Immature natural killer cell (primary cell): Measurements from ENCODE around the gene RGMB. TPM values are rescaled to one million over a fixed set of nuclear protein-coding genes. Genes with fewer than 3 reads are reported as not detected.
"Not testable (repeated sequence)": the region's sequence is repeated elsewhere in the genome, so short reads cannot be mapped to it uniquely, and the experiment has no call there.

Experiments used
- DNase-seq, 3 donors: peaks; one replicate each; pipeline ENCODE4 v3.0.0; 2022; ENCODE audit warnings: mixed read lengths in 1 of 3
- H3K27ac Mint-ChIP-seq, 6 donors: one replicate each; pipeline ENCODE4 v1.8.0; 2020; ENCODE audit warnings: mixed read lengths in 6 of 6, mild to moderate bottlenecking in 5 of 6, inconsistent platforms in 4 of 6, moderate library complexity in 3 of 6
- H3K27me3 Mint-ChIP-seq, 3 donors: one replicate each; pipeline ENCODE4 v1.8.0; 2020 to 2021; ENCODE audit warnings: low read depth in 3 of 3, mild to moderate bottlenecking in 3 of 3, mixed read lengths in 3 of 3, moderate library complexity in 3 of 3, inconsistent platforms in 1 of 3
- H3K36me3 Mint-ChIP-seq, 3 donors: one replicate each; pipeline ENCODE4 v1.8.0; 2020; ENCODE audit warnings: mixed read lengths in 3 of 3, inconsistent platforms in 2 of 3, mild to moderate bottlenecking in 2 of 3
- H3K4me1 Mint-ChIP-seq, 2 donors: one replicate each; pipeline ENCODE4 v1.8.0; 2020; ENCODE audit warnings: inconsistent platforms in 2 of 2, mild to moderate bottlenecking in 2 of 2, mixed read lengths in 2 of 2, moderate library complexity in 1 of 2
- H3K4me3 Mint-ChIP-seq, 5 donors: one replicate each; pipeline ENCODE4 v1.8.0; 2020; ENCODE audit warnings: mild to moderate bottlenecking in 5 of 5, mixed read lengths in 5 of 5, inconsistent platforms in 3 of 5, moderate library complexity in 3 of 5
- H3K9me3 Mint-ChIP-seq, 6 donors: one replicate each; pipeline ENCODE4 v1.8.0; 2020; ENCODE audit warnings: mild to moderate bottlenecking in 6 of 6, mixed read lengths in 6 of 6, inconsistent platforms in 4 of 6, moderate library complexity in 3 of 6
- polyA plus RNA-seq, 3 donors: library from polyadenylated mRNA; unstranded; fragments of 300-500 nt; fragmentation: Illumina TruSeq; gene quantifications; one replicate each; pipeline ENCODE4 v1.2.3, GENCODE V29; 2021

The RGMB gene
- polyA plus RNA-seq: under 1 TPM in 1 of 3 donors, not detected in 2; 0.27 TPM

GRCh38 chr5:98773464-98774191 is at the start of gene RGMB:
Gene RGMB, plus strand, starts transcription at chr5:98773663. Its CDS starts 408 bp downstream, at chr5:98774071.
- peaks cover 0 to 2% (median 0%) of the 10 kb centered on the region in 6 donors for H3K9me3 Mint-ChIP-seq
- H3K4me1 Mint-ChIP-seq: peaks cover 45 to 59% of the 10 kb centered on the region in 2 donors
- peaks cover 34 to 45% (median 38%) of the 10 kb centered on the region in 3 donors for H3K27me3 Mint-ChIP-seq
- peak within 1 kb of the TSS in 4 of 6 donors; percentile 18 to 70 (median 57) for H3K27ac Mint-ChIP-seq
- H3K36me3 Mint-ChIP-seq: no peaks in the 10 kb centered on the region
- peak; percentile 67 to 68 (median 68) for DNase-seq
- peak within 1 kb of the TSS; percentile 91 to 97 (median 95) for H3K4me3 Mint-ChIP-seq

GRCh38 chr5:98726258-98726657 is 47.2 kb upstream of the RGMB start:
- Mint-ChIP-seq H3K36me3 (no peaks in the 10 kb centered on the region), H3K4me1 (no peaks in the 10 kb centered on the region), H3K27me3 (peaks cover 0 to 1% (median 0%) of the 10 kb centered on the region in 3 donors), H3K4me3 (no peak overlapping the region), H3K9me3 (peaks cover 0 to 10% (median 0%) of the 10 kb centered on the region in 6 donors), H3K27ac (no peak overlapping the region)
- DNase-seq: no peak

- H3K9me3 Mint-ChIP-seq: peaks cover 0 to 10% (median 0%) of the 10 kb centered on the region in 6 donors
Observed at GRCh38 chr5:98727686-98728085, 45.8 kb upstream of the RGMB start.

GRCh38 chr5:98734646-98735045 is 38.8 kb upstream of the RGMB start:
- H3K4me3 Mint-ChIP-seq: no peak overlapping the region
- H3K9me3 Mint-ChIP-seq: peaks cover 0 to 8% (median 4%) of the 10 kb centered on the region in 6 donors
- no peak for DNase-seq
- H3K36me3 Mint-ChIP-seq: no peaks in the 10 kb centered on the region
- H3K27me3 Mint-ChIP-seq: peaks cover 2 to 5% (median 2%) of the 10 kb centered on the region in 3 donors
- H3K27ac Mint-ChIP-seq: no peak overlapping the region
- H3K4me1 Mint-ChIP-seq: no peaks in the 10 kb centered on the region

More at GRCh38 chr5:98727686-98728085, 45.8 kb upstream of the RGMB start:
- Mint-ChIP-seq H3K27me3 (peaks cover 0 to 1% (median 0%) of the 10 kb centered on the region in 3 donors), H3K4me1 (no peaks in the 10 kb centered on the region), H3K36me3 (no peaks in the 10 kb centered on the region), H3K27ac (no peak overlapping the region), H3K4me3 (no peak overlapping the region)
- DNase-seq: no peak

- no peaks in the 10 kb centered on the region for H3K36me3 Mint-ChIP-seq
- H3K27me3 Mint-ChIP-seq: peaks cover 2 to 7% (median 2%) of the 10 kb centered on the region in 3 donors
- H3K4me3 Mint-ChIP-seq: no peak overlapping the region
- H3K27ac Mint-ChIP-seq: no peak overlapping the region
- no peak for DNase-seq
- H3K9me3 Mint-ChIP-seq: peaks cover 0 to 8% (median 4%) of the 10 kb centered on the region in 6 donors
- H3K4me1 Mint-ChIP-seq: no peaks in the 10 kb centered on the region
Observed at GRCh38 chr5:98735806-98736507, 37.5 kb upstream of the RGMB start.

- Mint-ChIP-seq H3K27me3 (peaks cover 2 to 7% (median 2%) of the 10 kb centered on the region in 3 donors), H3K36me3 (no peaks in the 10 kb centered on the region), H3K27ac (no peak overlapping the region), H3K9me3 (peaks cover 0 to 8% (median 4%) of the 10 kb centered on the region in 6 donors), H3K4me3 (no peak overlapping the region), H3K4me1 (no peaks in the 10 kb centered on the region)
- DNase-seq: no peak
Observed at GRCh38 chr5:98736753-98737152, 36.7 kb upstream of the RGMB start.

- not testable (repeated sequence) for H3K4me1 Mint-ChIP-seq, H3K27ac Mint-ChIP-seq, H3K4me3 Mint-ChIP-seq, H3K9me3 Mint-ChIP-seq, H3K27me3 Mint-ChIP-seq, DNase-seq, H3K36me3 Mint-ChIP-seq
Observed at GRCh38 chr5:98737441-98737840, 36.0 kb upstream of the RGMB start.

- not testable (repeated sequence) for H3K36me3 Mint-ChIP-seq, H3K27ac Mint-ChIP-seq, DNase-seq, H3K27me3 Mint-ChIP-seq, H3K4me3 Mint-ChIP-seq, H3K4me1 Mint-ChIP-seq, H3K9me3 Mint-ChIP-seq
Observed at GRCh38 chr5:98738481-98739149, 34.8 kb upstream of the RGMB start.

- Mint-ChIP-seq H3K9me3 (peaks cover 0 to 9% (median 2%) of the 10 kb centered on the region in 6 donors), H3K4me3 (no peak overlapping the region), H3K36me3 (no peaks in the 10 kb centered on the region), H3K4me1 (no peaks in the 10 kb centered on the region), H3K27me3 (peaks cover 4 to 12% (median 8%) of the 10 kb centered on the region in 3 donors), H3K27ac (no peak overlapping the region)
- no peak for DNase-seq
Observed at GRCh38 chr5:98741926-98742325, 31.5 kb upstream of the RGMB start.

- H3K27me3 Mint-ChIP-seq: peaks cover 3 to 12% (median 8%) of the 10 kb centered on the region in 3 donors
- H3K9me3 Mint-ChIP-seq: peaks cover 0 to 9% (median 2%) of the 10 kb centered on the region in 6 donors
- H3K27ac Mint-ChIP-seq: no peak overlapping the region
- H3K4me1 Mint-ChIP-seq: no peaks in the 10 kb centered on the region
- DNase-seq: no peak
- H3K4me3 Mint-ChIP-seq: no peak overlapping the region
- H3K36me3 Mint-ChIP-seq: no peaks in the 10 kb centered on the region
Observed at GRCh38 chr5:98742396-98743073, 30.9 kb upstream of the RGMB start.

GRCh38 chr5:98748259-98748658 is 25.2 kb upstream of the RGMB start:
- DNase-seq, H3K4me3 Mint-ChIP-seq, H3K27me3 Mint-ChIP-seq, H3K27ac Mint-ChIP-seq, H3K36me3 Mint-ChIP-seq, H3K4me1 Mint-ChIP-seq: not testable (repeated sequence)
- peaks cover 0 to 15% (median 3%) of the 10 kb centered on the region in 6 donors for H3K9me3 Mint-ChIP-seq

- Mint-ChIP-seq H3K4me3 (no peak overlapping the region), H3K27me3 (peaks cover 0 to 8% (median 7%) of the 10 kb centered on the region in 3 donors), H3K36me3 (no peaks in the 10 kb centered on the region), H3K27ac (no peak overlapping the region), H3K9me3 (peaks cover 0 to 15% (median 3%) of the 10 kb centered on the region in 6 donors), H3K4me1 (no peaks in the 10 kb centered on the region)
- no peak for DNase-seq
Observed at GRCh38 chr5:98749046-98749445, 24.4 kb upstream of the RGMB start.

- no peaks in the 10 kb centered on the region for H3K4me1 Mint-ChIP-seq
- H3K4me3 Mint-ChIP-seq: no peak overlapping the region
- no peaks in the 10 kb centered on the region for H3K36me3 Mint-ChIP-seq
- H3K27ac Mint-ChIP-seq: no peak overlapping the region
- no peak for DNase-seq
- H3K27me3 Mint-ChIP-seq: peaks cover 0 to 8% (median 5%) of the 10 kb centered on the region in 3 donors
- peaks cover 0 to 15% (median 2%) of the 10 kb centered on the region in 6 donors for H3K9me3 Mint-ChIP-seq
Observed at GRCh38 chr5:98750693-98751092, 22.8 kb upstream of the RGMB start.
